OCI-LY3 (cell line): ENCODE measurements around the gene SYT1.

ENCODE experiments used
- EZH2phosphoT487 ChIP-seq: fragments of 200-600 bp; shearing (Covaris generic); IDR thresholded peaks from 2 replicates; pipeline ENCODE4 v1.6.1; 2018; ENCODE audit warnings: antibody characterized with exemption, mixed run types, low read depth
- TF ChIP-seq, protein P1 (sequence below): fragments of 200-600, 300-600 bp; sonication (generic); IDR thresholded peaks from 2 replicates; pipeline ENCODE4 v1.5.1; 2014; ENCODE audit warnings: antibody characterized with exemption, low read length, low read depth

DNA sequence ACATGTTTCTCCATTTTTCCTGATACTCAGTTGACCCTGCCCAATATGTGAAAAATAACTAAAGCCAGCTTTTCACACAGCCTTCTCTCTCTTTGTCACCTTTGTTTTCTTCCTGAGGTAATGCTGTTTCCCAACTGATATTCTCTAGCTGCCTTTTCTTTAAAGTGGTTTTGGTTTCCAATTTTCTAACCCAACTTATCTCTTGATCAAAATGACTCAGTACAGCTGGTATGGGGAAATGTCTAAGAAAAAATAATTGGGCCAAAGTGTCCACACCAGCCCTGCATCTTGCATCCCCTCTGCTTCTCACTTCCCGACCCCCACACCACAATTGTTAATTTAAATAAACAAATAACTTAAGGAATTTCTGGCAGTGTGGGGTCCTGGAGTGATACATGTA, 193.8 kb downstream of the SYT1 start:
- TF ChIP-seq, protein P1, sequence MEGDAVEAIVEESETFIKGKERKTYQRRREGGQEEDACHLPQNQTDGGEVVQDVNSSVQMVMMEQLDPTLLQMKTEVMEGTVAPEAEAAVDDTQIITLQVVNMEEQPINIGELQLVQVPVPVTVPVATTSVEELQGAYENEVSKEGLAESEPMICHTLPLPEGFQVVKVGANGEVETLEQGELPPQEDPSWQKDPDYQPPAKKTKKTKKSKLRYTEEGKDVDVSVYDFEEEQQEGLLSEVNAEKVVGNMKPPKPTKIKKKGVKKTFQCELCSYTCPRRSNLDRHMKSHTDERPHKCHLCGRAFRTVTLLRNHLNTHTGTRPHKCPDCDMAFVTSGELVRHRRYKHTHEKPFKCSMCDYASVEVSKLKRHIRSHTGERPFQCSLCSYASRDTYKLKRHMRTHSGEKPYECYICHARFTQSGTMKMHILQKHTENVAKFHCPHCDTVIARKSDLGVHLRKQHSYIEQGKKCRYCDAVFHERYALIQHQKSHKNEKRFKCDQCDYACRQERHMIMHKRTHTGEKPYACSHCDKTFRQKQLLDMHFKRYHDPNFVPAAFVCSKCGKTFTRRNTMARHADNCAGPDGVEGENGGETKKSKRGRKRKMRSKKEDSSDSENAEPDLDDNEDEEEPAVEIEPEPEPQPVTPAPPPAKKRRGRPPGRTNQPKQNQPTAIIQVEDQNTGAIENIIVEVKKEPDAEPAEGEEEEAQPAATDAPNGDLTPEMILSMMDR: no peak
- TF ChIP-seq EZH2phosphoT487: no peak
